HG03039 (cell line): ENCODE measurements around the gene MTURN.

Source experiments
- ATAC-seq: cut with Tn5 transposase; IDR thresholded peaks from one replicate; pipeline ENCODE4 v1.9.1; 2021; ENCODE audit warnings: mild to moderate bottlenecking, moderate library complexity; ENCODE audit not compliant: unreplicated experiment

MTURN gene

GRCh38 chr7:30135301-30136116 is 723 bp downstream of the MTURN start:
- ATAC-seq: peak; percentile 21

DNA sequence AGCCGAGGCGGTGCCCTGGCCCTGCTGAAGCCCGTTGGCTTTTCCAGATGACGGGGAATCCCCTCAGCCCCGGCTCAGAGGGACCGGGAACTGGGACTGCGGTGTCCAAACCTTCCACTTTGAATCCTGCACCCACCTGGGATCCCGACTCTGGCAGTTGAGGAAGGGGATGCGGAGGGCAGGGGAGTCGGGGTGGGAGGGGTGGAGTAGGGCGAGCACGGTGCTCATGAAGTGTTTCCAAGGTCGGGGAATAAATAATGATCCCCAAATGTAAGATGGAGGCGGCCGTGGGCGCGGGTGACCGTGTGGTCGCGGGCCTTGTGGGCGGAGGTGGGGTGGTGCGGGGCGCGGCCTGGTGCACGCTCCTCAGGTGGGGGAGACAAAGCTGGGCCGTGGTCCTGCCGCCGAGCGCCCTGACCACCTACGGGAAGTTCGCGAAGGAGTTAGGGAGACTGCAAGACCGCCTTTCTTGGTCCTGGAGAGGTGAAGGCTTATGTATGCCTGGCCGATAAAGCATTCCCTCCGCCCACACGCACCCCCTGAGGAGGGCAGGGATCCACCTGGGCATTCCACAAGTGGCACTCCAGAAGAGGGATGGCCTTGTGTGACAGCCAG is 1.4 kb downstream of the MTURN start:
- ATAC-seq: no peak

DNA sequence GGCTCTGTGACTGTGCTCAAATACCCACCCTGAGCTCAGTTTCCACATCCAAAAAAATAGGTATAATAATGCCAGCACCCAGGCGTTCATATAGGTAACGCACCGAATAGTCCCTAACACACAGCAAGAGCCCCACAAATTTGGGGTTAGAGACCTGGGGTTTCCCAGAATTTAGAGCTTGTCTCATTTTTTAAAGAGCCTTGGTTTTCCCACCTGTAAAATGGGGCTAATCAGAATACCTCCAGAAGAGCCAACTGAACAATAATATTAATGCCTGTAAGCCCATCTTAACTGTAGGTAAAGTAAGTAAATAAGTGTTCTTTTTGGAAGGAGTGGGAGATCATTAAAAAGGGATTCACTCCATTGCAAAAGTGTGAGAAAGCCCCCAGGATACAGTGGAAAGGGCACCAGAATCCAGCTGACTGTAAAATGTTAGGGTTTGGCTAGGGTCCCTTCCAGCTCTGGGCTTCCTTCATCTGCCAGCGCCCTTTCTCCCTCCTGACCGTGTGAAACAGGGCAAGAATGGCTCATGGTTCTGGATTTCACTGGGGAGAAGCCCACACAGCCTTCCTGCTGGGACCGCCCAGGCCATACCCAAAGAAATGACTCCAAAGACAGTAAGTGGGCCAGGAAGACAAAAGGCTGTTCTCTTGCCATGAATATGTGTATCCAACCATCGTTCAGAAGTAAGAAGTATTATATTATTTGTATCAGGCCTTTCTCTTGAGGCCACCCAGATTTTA is 2.1 kb downstream of the MTURN start:
- no peak for ATAC-seq

DNA sequence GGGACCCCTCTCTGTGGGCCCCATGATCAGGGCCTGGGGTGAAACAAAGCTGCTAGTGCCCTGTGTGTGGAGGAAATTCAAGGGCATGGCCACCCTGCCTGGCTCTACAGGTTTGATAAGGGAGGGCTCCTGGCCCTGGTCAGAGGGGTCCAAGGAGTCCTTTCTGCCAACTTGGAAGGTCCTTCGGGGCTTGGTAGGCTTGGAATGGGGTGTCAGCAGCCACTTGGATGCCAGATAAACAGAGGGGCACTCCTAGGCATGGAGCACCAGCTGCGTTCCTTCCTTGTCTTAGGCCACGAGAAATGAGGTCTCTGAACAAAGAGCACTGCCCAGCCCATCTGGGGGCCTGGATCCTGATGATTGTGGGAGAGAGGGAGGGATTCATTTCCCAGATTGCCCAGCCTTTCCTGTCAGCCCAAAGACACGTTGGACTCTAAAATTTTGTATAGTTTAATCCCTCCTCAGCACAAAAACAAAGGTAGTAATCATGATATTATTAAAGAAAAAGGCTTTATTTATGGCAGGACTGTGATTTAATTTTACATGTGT is 5.1 kb downstream of the MTURN start:
- no peak for ATAC-seq

- ATAC-seq: no peak
Measured at GRCh38 chr7:30140456-30140855, 5.7 kb downstream of the MTURN start.

GRCh38 chr7:30142710-30143109 is 7.9 kb downstream of the MTURN start:
- ATAC-seq: no peak

DNA sequence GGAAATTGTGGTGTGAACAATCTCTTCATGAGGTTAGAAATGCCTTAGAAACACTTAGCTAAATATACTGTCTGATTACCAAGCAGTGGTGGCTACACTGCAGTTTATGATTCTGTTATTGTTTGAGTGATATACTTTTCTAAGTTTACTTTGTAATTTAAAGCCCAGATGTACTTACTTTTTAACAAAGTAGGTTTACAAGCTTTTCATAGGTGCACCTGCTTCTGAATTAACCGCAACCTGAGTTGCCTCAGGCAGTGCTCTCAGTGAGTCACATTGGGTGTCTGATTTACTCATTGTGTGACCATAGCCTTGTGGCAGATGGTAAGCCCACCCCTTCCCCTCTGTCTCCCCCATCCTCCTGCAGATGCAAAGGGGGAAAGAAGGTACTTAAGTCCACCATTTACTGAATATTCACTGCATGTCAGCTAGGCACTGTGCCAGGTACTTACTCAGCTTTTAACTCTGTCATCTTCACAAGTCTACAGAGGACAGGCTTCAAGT is 9.0 kb downstream of the MTURN start:
- ATAC-seq: no peak

GRCh38 chr7:30144657-30145306 is 10.0 kb downstream of the MTURN start:
- ATAC-seq: no peak

GRCh38 chr7:30145426-30145970 is 10.7 kb downstream of the MTURN start:
- no peak for ATAC-seq

DNA sequence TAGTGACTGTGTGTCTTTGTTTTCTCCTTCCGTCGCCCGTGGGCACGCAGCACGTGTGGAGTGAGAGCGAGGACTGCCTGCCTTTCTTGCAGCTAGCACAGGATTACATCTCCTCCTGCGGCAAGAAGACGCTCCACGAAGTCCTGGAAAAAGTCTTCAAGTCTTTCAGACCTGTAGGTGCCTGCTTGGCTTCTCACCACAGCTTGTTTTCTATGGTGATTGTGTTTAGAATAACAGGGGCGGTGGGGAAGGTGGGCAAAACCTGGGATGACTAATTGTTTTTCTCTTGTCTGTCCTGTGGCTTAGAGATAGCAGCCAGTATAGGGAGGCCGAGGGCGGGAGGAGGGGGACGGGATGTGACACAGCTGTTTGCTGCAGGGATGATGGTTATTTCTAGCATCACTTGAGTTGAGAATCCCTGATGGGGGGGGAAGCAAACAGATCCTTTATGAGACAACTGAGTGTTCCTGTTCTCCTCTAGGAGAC is 11.4 kb downstream of the MTURN start:
- ATAC-seq: no peak

DNA sequence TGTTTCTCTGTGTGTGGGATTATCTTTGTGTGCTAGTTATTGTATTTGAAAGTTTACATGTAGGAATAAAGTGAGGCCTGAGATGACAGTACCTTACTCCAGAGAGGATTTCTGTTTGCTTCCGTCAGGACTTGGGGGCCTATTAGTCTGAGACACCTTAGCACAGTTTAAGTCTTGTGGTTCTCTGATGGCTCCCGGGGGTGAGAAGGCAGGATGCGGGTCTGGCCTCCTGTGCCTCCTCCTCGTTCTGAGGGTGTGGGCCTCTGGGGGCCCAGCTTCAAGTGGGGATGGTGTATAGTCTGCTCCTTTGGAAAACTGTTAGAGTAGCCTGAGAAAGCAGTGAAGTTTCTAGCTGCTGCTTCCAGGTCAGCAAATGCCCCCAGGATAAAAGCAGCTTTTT is 12.4 kb downstream of the MTURN start:
- ATAC-seq: no peak

GRCh38 chr7:30147785-30148184 is 13.0 kb downstream of the MTURN start:
- ATAC-seq: no peak

- no peak for ATAC-seq
Measured at GRCh38 chr7:30148426-30148825, 13.6 kb downstream of the MTURN start.

- ATAC-seq: peak; percentile 56
Measured at GRCh38 chr7:30148951-30149459, 14.2 kb downstream of the MTURN start.

GRCh38 chr7:30149640-30150272 is 15.0 kb downstream of the MTURN start:
- ATAC-seq: no peak

- ATAC-seq: no peak
Measured at GRCh38 chr7:30150711-30151110, 15.9 kb downstream of the MTURN start.

DNA sequence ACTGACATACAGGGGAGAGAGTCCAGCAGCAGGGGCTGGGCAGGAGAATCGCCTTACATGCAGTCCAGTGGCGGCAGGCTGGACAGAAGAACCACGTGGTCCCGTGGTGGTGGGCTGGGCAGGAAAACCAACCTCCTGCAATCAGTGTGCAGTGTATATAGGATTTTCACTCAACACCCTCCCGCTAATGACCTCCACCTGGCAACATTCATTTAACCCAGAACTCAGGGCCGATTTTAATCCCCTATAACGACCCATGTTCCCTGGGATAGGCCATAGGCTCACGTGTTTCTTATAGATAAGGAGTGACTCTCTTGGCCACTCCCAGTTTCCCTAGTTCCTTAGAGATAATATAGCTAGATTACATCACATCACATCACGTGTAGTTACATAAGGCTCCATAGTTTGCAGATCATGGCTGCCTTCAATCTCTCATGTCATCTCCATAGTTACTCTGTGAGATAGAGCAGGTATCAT is 19.4 kb downstream of the MTURN start:
- no peak for ATAC-seq

DNA sequence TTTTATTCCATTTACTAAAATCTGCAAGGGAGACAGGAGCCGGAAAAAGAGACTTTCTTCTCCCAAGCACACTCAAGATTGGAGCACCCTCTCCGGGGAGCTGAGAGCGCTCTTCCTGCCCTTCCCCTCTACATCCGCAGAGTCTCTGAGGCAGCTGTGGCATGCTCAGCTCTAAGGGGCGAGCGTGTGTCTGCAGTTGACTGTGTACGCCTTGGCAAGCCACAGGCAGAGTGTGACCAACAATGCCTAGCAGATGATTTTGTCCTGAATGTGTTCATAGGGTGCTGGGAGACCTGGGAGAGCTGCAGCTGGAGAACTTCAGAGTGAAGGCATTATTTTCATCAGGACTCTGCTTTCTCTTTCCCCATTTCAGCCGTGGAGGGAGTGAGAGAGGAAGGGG is 20.7 kb downstream of the MTURN start:
- no peak for ATAC-seq

- no peak for ATAC-seq
Measured at GRCh38 chr7:30157204-30157603, 22.4 kb downstream of the MTURN start.

DNA sequence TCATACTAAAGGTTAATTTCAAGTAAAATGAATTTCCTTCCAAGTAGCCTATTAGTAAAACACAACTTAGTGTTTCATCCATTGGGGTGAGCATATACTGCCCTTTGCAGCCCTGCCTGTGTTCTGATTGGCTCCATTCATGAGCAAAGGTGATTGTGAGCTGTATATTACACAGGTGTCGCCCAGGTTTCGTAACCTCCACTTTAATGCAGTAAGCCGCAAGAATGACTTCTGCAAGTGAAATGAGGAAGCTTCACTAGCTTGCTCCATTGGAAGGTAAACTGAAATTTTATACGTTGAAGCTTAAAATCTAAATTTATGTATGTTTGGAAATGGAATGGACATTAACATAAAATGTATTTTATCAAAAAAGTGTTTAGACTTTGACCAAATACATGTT is 24.4 kb downstream of the MTURN start:
- ATAC-seq: no peak
